Measurements from ENCODE around the gene G6PC2.

G6PC2 gene, protein sequence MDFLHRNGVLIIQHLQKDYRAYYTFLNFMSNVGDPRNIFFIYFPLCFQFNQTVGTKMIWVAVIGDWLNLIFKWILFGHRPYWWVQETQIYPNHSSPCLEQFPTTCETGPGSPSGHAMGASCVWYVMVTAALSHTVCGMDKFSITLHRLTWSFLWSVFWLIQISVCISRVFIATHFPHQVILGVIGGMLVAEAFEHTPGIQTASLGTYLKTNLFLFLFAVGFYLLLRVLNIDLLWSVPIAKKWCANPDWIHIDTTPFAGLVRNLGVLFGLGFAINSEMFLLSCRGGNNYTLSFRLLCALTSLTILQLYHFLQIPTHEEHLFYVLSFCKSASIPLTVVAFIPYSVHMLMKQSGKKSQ

DNA sequence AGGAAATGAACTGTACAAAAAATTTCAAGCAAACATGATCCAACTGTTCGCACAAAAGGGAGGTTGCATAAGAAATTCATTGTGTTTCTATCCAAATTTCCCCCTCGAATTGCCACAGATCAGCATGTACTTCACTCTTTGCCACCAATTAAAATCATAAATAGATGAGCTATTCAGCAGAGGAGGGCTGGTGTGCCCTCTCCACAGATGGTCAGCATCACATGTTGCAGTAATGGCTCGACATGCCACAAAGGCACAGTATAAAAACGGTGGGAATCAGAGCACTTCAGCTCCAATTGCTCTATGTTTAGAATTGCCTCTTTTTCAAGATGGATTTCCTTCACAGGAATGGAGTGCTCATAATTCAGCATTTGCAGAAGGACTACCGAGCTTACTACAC is at the start of gene G6PC2:
G6PC2 (plus strand) TSS at position 289 of the 400 bp plus-strand sequence; CDS start at position 330, 41 bp downstream.
- TF ChIP-seq ZNF70 (CRISPR knock-in tag; IDR thresholded peaks at IDR 0.05) (no peak), ZC3H10 (CRISPR knock-in tag; IDR thresholded peaks at IDR 0.05) (no peak), SNAI2 (CRISPR knock-in tag; IDR thresholded peaks at IDR 0.05) (no peak), TOX (CRISPR knock-in tag; IDR thresholded peaks at IDR 0.05; ENCODE audit: borderline replicate concordance) (no peak), ESRRG (CRISPR knock-in tag; IDR thresholded peaks at IDR 0.05) (no peak), PPARA (CRISPR knock-in tag; IDR thresholded peaks at IDR 0.05; ENCODE audit: borderline replicate concordance) (no peak), CSDC2 (CRISPR knock-in tag; IDR thresholded peaks at IDR 0.05) (no peak), ZNF565 (CRISPR knock-in tag; conservative IDR thresholded peaks at IDR 0.05; ENCODE audit: low read depth) (no peak), RARB (CRISPR knock-in tag; IDR thresholded peaks at IDR 0.05) (no peak), ARNTL (CRISPR knock-in tag; IDR thresholded peaks at IDR 0.05; ENCODE audit: borderline replicate concordance, low read depth) (no peak), ZFP30 (CRISPR knock-in tag; IDR thresholded peaks at IDR 0.05) (no peak), TCF4 (CRISPR knock-in tag; IDR thresholded peaks at IDR 0.05; ENCODE audit: borderline replicate concordance) (no peak), OSR1 (CRISPR knock-in tag; IDR thresholded peaks at IDR 0.05) (no peak)
- TF ChIP-seq, protein P1, sequence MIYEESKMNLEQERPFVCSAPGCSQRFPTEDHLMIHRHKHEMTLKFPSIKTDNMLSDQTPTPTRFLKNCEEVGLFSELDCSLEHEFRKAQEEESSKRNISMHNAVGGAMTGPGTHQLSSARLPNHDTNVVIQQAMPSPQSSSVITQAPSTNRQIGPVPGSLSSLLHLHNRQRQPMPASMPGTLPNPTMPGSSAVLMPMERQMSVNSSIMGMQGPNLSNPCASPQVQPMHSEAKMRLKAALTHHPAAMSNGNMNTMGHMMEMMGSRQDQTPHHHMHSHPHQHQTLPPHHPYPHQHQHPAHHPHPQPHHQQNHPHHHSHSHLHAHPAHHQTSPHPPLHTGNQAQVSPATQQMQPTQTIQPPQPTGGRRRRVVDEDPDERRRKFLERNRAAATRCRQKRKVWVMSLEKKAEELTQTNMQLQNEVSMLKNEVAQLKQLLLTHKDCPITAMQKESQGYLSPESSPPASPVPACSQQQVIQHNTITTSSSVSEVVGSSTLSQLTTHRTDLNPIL (CRISPR knock-in tag; IDR thresholded peaks at IDR 0.05; ENCODE audit: low read depth), result no peak
- no peak for ATAC-seq

DNA sequence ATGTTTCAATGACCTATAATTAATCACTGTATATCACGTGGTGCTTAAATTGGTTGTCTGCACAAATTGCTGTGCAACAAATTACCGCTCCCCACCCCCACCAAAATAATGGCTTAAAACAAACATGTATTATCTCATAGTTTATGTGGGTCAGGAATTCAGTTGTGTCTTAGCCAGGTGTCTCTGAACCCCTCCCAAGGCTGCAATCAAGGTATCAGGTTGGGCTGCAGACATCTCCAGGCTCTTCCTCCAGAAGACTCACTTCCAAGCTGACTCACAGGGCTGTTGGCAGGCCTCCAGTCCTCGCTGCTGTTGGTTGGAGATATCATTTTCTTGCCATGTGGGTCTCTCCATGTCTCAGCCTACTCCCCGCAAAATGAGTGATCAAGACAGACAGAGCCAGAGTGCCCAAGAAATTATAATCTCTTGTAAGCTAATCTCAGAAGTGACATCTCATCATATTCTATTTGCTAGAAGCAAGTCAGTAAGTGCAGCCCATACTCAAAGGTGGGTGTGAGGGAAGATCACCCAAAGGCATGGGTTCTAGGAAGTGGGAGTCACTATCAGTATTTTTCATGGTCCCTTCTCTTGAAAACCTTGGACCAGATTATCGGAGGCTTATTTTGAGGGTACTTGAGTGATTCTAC is 49.3 kb upstream of the G6PC2 start:
- TF ChIP-seq ZNF565 (CRISPR knock-in tag; conservative IDR thresholded peaks at IDR 0.05; ENCODE audit: low read depth) (no peak), ZFP30 (CRISPR knock-in tag; IDR thresholded peaks at IDR 0.05) (no peak), TCF4 (CRISPR knock-in tag; IDR thresholded peaks at IDR 0.05; ENCODE audit: borderline replicate concordance) (no peak), TOX (CRISPR knock-in tag; IDR thresholded peaks at IDR 0.05; ENCODE audit: borderline replicate concordance) (no peak), ZNF70 (CRISPR knock-in tag; IDR thresholded peaks at IDR 0.05) (no peak), ZFP3 (CRISPR knock-in tag; IDR thresholded peaks at IDR 0.05) (no peak), TSHZ2 (CRISPR knock-in tag; IDR thresholded peaks at IDR 0.05) (no peak), ZNF8 (CRISPR knock-in tag; IDR thresholded peaks at IDR 0.05) (no peak), ISL1 (CRISPR knock-in tag; IDR thresholded peaks at IDR 0.05) (no peak), PPARA (CRISPR knock-in tag; IDR thresholded peaks at IDR 0.05; ENCODE audit: borderline replicate concordance) (no peak), PATZ1 (CRISPR knock-in tag; IDR thresholded peaks at IDR 0.05; ENCODE audit: borderline replicate concordance) (no peak), SNAI2 (CRISPR knock-in tag; IDR thresholded peaks at IDR 0.05) (no peak), ESRRG (CRISPR knock-in tag; IDR thresholded peaks at IDR 0.05) (no peak), OSR1 (CRISPR knock-in tag; IDR thresholded peaks at IDR 0.05) (no peak), GLIS3 (CRISPR knock-in tag; IDR thresholded peaks at IDR 0.05) (no peak), ARNTL (CRISPR knock-in tag; IDR thresholded peaks at IDR 0.05; ENCODE audit: borderline replicate concordance, low read depth) (no peak)
- TF ChIP-seq, protein P2, sequence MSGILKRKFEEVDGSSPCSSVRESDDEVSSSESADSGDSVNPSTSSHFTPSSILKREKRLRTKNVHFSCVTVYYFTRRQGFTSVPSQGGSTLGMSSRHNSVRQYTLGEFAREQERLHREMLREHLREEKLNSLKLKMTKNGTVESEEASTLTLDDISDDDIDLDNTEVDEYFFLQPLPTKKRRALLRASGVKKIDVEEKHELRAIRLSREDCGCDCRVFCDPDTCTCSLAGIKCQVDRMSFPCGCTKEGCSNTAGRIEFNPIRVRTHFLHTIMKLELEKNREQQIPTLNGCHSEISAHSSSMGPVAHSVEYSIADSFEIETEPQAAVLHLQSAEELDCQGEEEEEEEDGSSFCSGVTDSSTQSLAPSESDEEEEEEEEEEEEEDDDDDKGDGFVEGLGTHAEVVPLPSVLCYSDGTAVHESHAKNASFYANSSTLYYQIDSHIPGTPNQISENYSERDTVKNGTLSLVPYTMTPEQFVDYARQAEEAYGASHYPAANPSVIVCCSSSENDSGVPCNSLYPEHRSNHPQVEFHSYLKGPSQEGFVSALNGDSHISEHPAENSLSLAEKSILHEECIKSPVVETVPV (CRISPR knock-in tag; IDR thresholded peaks at IDR 0.05), result no peak
- TF ChIP-seq, protein P1 (CRISPR knock-in tag; IDR thresholded peaks at IDR 0.05; ENCODE audit: low read depth), result no peak
- peak; percentile 88 for ATAC-seq
